AG04449 (cell line): ENCODE measurements around the gene WDR45B.

Experiments used
- CTCF ChIA-PET: fragments of 350-600 bp; formaldehyde crosslinking; extraction: SDS; loops from one replicate; lab custom pipeline; 2021; ENCODE audit warnings: antibody characterized with exemption; lab: Yijun Ruan, JAX
- POLR2A ChIA-PET: fragments of 400-600, 350-600 bp; formaldehyde crosslinking; extraction: SDS; loops from one replicate; lab custom pipeline; 2020; ENCODE audit warnings: antibody characterized with exemption, inconsistent platforms; lab: Yijun Ruan, JAX
- DNase-seq: peaks from one replicate; pipeline ENCODE4 v3.0.0-alpha.2; 2010; ENCODE audit warnings: low read depth, low spot score
- H3K4me3 ChIP-seq: 2 replicates; pipeline ENCODE4 v1.5.1; 2011; ENCODE audit warnings: low read depth, mild to moderate bottlenecking, control low read depth, low read length
- TF ChIP-seq, protein P1 (sequence below): IDR thresholded peaks from one replicate; pipeline ENCODE4 v1.5.1; 2011; ENCODE audit warnings: mild to moderate bottlenecking, moderate library complexity, low read length, control low read depth, inconsistent platforms; ENCODE audit not compliant: insufficient read depth; ENCODE audit errors: missing control alignments

The WDR45B gene

DNA sequence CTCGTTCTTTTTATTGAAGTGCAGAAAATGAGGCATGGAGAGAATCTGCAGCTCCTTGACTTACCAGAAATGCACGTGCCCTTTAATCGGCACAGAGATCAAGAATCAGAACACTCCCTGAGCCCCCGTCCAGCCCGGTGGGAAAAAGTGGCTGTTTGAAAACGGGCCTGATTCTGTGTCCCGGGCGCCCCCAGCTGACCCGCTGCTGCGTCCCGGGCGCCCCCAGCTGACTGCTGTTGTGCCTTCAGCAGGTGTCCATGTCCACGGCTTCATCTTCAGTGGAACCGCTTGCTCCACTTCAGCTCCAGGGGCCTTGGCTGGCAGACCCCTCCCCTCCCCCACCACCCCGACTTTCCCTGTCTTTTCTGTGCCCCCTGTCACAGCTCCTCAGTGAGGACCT lies 81.0 kb downstream of the WDR45B start:
- ChIA-PET CTCF (interaction anchor here (1.7 to 2.4 kb wide), 2 partner anchors 11 to 13 kb away, joined by 4 to 18 read pairs; no protein-coding TSS in a partner anchor), POLR2A (no interaction called here)
- TF ChIP-seq, protein P1, sequence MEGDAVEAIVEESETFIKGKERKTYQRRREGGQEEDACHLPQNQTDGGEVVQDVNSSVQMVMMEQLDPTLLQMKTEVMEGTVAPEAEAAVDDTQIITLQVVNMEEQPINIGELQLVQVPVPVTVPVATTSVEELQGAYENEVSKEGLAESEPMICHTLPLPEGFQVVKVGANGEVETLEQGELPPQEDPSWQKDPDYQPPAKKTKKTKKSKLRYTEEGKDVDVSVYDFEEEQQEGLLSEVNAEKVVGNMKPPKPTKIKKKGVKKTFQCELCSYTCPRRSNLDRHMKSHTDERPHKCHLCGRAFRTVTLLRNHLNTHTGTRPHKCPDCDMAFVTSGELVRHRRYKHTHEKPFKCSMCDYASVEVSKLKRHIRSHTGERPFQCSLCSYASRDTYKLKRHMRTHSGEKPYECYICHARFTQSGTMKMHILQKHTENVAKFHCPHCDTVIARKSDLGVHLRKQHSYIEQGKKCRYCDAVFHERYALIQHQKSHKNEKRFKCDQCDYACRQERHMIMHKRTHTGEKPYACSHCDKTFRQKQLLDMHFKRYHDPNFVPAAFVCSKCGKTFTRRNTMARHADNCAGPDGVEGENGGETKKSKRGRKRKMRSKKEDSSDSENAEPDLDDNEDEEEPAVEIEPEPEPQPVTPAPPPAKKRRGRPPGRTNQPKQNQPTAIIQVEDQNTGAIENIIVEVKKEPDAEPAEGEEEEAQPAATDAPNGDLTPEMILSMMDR: no peak
- H3K4me3 ChIP-seq: no peak overlapping the region
- no peak for DNase-seq

DNA sequence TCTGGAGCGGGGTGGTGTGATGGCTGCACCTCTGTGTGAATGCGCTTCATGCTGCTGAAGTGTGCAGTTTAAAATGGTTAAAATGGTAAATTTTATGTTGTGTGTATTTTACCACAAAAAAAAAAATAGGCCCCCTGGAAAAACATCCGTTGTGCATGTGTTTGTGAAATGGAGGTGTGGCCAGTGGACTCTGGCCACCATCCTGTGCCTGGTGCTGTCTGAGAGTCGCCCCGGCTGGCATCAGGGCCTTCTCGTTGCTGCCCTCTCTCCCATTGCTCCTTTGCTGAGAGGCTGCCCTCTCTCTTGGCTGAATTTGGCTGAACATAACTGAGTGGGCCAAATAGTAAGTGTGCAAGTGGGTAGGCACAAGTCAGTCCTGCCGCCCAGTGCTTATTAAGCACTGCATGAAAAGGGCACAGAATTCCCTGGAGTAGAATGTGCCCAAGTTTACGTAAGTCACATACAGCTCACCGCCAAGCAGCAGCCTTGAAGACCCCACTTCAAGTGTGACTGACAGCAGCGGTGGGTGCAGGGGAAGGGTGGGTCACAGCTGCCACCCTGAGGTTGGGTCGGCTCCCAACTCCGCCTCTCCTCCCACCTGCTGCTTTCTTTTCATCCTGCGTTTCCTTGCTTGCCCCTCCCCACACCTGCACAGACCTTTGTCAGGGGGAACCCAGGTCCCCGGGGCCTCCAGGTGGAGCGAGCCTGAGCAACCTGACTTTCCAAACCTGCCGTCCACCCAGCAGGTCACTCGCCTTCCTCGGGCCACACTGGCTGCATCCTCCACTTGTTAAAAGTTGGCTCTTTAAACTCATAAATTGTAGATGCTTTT lies 81.9 kb downstream of the WDR45B start:
- DNase-seq: no peak
- ChIA-PET POLR2A (no interaction called here), CTCF (interaction anchor here (2.4 kb wide), 1 partner anchor 12 kb away, joined by 18 read pairs; no protein-coding TSS in a partner anchor)
- H3K4me3 ChIP-seq: no peak overlapping the region
- TF ChIP-seq, protein P1: no peak

DNA sequence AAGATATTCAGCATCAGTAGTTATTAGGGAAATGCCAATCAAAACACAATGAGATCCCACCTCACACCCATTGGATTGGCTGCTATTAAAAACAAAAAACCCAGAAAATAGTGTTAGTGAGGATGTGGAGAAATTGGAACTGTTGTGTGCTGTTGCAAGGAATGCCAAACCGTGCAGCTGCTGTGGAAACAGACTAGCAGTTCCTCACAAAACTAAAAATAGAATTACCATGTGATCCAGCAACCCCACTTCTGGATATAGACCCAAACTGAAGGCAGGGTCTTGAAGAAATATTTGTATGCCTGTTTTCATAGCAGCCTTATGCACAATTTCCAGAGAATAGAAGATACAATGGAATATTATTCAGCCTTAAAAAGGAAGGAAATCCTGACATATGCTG lies 82.7 kb downstream of the WDR45B start:
- TF ChIP-seq, protein P1: no peak
- DNase-seq: no peak
- POLR2A ChIA-PET: no interaction called here
- CTCF ChIA-PET: no interaction called here
- no peak overlapping the region for H3K4me3 ChIP-seq
